ENCODE results near the gene EFHD2.
"Not testable (repeated sequence)": the region's sequence is repeated elsewhere in the genome, so short reads cannot be mapped to it uniquely, and the experiment has no call there.

Gene EFHD2

DNA sequence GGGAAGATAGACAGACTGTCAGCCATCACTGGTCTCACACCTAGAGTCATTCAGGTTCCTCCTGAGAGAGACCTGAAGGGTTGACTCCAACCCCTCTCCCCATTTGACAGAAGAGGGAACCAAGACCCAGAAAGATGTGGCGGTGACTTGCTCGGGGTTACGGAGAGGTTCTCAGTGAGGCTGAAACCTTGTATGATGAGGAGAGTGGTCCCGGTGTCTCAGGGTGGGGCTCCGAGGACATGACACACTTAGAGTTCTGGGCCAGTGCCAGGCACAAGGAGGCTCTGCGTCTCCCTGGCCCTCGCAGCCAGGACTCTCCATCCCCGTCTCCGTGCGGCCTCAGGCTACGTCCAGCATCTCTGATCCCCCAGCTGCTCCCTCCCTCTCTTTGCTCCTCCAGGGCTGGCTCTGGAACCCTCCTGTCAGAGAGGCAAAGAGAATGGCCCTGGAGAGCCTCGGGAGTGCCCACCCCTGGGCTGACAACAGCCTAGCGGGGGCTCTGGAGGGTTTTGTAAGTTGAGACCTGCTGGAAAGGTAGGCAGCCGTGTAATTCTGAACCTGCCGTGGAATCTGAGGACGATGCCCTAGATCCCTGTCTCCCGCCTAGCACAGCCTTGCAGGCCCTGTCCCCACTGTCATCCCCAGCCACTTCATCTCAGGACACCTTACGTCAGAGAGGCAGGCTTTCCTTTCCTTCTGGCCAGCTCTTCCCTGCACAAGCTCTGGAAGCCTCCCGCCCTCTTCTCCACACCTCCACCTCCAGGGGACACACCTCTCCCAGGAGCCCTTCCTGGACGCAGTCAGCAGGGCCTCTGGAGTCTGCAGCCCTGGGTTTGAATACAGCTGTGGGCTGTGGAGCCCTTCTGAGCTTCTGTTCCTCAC is 4.1 kb downstream of the EFHD2 start:
- DNase-seq, result no peak

GRCh38 chr1:15414445-15414983 is 4.8 kb downstream of the EFHD2 start:
- no peak for DNase-seq

DNA sequence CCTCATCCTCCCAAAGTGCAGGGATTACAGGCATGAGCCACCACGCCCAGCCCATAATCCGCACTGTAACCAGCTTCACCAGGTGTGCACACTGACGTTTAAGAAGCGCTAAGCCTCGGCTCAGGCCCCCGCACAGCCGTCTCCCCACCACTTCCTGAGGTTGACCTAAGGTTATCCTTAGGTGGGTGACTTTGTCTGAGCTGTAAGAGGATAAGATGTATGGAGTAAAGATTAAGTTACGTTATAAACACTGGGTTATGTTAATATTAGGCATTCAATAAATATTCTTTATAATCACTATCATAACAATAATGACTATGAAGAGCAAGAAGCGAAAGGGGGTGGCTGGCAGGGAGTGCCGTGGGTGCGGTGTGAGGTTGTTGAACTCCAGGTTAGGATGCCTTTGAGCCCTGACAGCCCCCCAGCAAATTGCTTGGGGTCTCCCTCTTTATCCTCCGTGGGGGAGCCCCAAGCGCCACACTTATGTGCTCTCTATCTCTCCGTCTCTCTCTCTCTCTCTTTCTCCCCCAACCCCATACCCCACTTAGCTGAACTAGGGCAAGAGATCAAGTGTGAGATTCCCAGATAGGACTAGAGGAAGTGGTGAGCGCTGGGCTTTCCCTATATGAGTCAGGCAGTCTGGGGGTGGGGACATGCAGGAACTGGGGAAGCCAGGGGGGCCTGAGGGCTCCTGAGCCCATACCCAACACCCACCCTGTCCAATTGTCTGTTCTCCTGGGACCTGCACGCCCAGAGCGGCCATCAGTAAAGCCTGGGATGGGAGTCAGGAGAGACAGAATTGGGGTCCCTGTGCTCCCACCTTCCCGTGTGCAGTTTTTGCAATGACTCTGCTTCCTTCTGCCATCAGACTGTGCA is 7.6 kb downstream of the EFHD2 start:
- no peak for DNase-seq

- DNase-seq, result no peak
These were observed 9.3 kb downstream of the EFHD2 start for GRCh38 chr1:15418806-15419515.

DNA sequence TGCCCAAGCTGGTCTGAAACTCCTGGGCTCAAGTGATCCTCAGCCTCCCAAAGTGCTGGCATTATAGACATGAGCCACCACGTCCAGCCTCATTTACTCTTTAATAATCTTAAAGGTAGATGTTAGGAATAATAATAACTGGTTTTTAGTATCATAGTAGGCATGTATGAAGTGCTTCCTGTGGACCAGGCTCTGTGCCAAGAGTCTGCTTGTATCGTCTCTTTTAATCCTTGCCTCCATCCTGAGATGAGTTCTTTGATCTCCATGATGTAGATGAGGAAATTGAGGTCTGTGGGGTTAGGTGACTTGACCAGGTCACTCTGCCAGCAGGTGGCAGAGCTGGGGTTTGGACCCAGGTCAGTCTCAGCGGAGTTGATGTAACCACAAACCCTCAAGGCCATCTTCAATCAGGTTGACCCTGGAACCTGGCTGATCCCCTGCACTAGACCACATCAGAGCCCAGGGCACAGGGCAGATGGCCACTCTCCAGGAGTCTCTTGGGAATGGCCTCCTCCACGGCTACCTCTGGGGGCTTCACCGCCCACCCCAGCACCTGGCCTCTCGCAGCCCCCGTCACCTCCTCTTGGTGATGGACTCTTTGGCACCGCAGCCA is 11.3 kb downstream of the EFHD2 start:
- no peak for DNase-seq

GRCh38 chr1:15422871-15423270 is 13.2 kb downstream of the EFHD2 start:
- no peak for DNase-seq

GRCh38 chr1:15423355-15424077 is 13.8 kb downstream of the EFHD2 start:
- DNase-seq, result no peak

DNA sequence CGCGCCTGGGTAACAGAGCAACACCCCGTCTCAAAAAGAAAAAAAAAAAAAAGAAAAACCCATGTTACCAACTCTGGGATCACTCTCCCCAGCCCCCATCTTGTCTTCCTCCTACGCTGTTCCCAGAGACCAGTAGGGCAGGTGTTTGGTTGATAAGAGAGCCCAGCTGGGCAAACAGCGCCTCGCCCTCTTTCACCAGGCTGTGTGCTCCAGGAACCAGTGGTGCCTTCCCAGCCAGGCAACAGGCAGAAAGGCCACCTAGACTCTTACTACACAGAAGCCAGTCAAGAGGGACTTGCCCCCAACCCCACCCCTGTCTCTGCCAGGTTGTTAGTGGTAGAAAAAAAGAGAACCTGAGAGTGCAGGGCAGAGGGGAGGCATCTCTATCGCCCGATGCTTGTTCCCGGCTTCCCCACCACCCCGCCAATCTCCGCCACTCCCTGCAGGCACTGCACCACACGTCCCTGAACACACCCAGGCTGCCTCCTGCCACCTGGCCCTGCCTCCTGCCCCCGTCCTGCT is 14.5 kb downstream of the EFHD2 start:
- DNase-seq, result no peak

DNA sequence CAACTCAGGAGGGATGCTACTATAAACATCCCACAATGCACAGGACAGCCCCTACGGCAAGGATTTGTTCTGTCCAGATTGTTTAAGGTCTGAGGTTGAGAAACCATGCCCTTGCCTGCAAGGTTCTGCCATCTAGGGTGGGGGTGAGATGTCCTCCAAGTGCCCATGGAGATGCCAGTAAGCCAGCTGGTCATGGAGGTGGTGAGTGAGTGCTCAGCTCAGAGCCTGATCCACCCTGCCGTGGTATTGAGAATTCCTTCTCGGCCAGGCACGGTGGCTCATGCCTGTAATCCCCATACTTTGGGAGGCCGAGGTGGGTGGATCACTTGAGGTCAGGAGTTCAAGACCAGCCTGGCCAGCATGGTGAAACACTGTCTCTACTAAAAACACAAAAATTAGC is 15.3 kb downstream of the EFHD2 start:
- DNase-seq, result no peak

GRCh38 chr1:15425521-15425920 is 15.8 kb downstream of the EFHD2 start:
- no peak for DNase-seq

GRCh38 chr1:15425958-15426357 is 16.3 kb downstream of the EFHD2 start:
- DNase-seq, result no peak

DNA sequence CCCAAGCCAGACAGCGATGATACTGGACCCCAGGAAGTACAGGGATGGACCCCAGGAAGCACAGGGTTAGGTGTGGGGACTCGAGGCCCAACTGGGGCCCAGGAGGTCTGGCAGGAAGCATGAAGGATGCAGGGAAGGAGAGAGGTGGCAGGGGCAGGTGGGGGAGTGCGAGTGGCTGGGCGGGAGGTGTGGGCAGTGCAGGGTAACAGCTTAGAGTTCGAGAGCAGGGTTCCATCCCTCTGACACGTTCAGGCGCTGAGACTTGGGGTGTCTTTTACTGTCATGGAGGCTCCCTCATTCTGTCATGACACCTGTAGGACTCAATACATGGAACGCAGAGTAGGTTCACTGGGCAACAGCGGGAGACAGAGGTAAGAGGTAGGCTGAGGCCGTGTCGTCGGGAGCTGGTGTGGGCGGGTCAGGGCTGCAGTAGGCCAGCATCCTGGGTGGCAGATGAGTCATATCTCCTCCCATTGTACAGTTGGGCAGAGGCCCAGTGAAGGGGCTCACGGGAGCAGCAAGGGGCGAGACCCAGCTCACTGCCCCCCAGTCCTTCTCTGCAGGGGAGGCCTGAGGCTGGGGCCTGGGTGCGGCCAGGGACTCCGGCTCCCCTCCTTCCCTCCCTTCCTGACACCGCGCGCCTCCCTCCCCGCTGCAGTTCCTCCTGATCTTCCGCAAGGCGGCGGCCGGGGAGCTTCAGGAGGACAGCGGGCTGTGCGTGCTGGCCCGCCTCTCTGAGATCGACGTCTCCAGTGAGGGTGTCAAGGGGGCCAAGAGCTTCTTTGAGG is 17.0 kb downstream of the EFHD2 start:
- DNase-seq, result no peak

GRCh38 chr1:15427280-15427666 is 17.6 kb downstream of the EFHD2 start:
- no peak for DNase-seq

- DNase-seq, result not testable (repeated sequence)
These were observed 18.6 kb downstream of the EFHD2 start for GRCh38 chr1:15428252-15428651.

- DNase-seq, result no peak
These were observed 19.2 kb downstream of the EFHD2 start for GRCh38 chr1:15428815-15429435.

DNA sequence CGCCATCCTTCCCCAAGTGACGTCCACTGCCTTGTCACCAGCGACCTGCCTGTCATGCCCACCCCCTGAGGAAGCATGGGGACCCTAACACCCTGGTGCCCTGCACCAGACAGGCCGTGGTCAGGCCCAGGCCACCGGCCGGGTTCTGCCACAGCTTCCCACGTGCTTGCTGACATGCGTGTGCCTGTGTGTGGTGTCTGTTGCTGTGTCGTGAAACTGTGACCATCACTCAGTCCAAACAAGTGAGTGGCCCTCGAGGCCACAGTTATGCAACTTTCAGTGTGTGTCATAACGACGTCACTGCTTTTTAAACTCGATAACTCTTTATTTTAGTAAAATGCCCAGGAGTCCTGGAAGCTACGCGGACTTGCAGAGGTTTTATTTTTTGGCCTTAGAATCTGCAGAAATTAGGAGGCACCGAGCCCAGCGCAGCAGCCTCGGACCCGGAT is 20.0 kb downstream of the EFHD2 start:
- DNase-seq, result no peak

GRCh38 chr1:15430787-15431570 is 21.3 kb downstream of the EFHD2 start:
- DNase-seq, result peak in 1 of 2 donors; percentile 69

DNA sequence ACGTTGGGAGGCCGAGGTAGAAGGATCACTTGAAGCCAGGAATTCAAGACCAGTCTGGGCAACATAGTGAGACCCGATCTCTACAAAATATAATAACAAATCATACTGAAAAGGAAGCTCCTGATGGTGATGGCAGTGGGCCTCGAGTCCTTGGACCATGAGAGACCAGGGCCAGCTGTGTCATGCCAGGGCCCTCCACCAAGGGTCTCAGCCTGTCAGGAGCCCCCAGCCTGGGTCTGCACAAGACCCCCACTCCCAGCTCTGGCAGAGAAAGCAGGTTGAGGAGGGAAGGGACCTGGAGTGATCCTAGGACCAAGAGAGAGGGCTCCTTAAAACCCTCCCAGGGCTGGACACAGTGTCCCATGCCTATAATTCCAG is 21.9 kb downstream of the EFHD2 start:
- DNase-seq, result no peak

GRCh38 chr1:15432324-15432723 is 22.6 kb downstream of the EFHD2 start:
- no peak for DNase-seq

Measured in hippocampal formation (tissue), 2 donors.